Measurements from ENCODE around the gene RRAD.
A peak's percentile ranks its signal among the peaks of the same experiment; 100 is the strongest.
"Not testable (repeated sequence)": the region's sequence is repeated elsewhere in the genome, so short reads cannot be mapped to it uniquely, and the experiment has no call there.

Gene RRAD

GRCh38 chr16:66925322-66925840, at the start of gene RRAD:
RRAD (minus strand) TSS chr16:66925535; CDS start chr16:66925179, 356 bp downstream.
- no peak for DNase-seq (ENCODE audit: low spot score)

- DNase-seq (ENCODE audit: low spot score), result not testable (repeated sequence)
Measured at GRCh38 chr16:66974932-66975246, 49.6 kb upstream of the RRAD start.

GRCh38 chr16:66974156-66974931, 49.0 kb upstream of the RRAD start:
- not testable (repeated sequence) for DNase-seq (ENCODE audit: low spot score)

- no peak for DNase-seq (ENCODE audit: low spot score)
Measured at GRCh38 chr16:66973716-66974115, 48.4 kb upstream of the RRAD start.

GRCh38 chr16:66972983-66973382, 47.6 kb upstream of the RRAD start:
- no peak for DNase-seq (ENCODE audit: low spot score)

DNA sequence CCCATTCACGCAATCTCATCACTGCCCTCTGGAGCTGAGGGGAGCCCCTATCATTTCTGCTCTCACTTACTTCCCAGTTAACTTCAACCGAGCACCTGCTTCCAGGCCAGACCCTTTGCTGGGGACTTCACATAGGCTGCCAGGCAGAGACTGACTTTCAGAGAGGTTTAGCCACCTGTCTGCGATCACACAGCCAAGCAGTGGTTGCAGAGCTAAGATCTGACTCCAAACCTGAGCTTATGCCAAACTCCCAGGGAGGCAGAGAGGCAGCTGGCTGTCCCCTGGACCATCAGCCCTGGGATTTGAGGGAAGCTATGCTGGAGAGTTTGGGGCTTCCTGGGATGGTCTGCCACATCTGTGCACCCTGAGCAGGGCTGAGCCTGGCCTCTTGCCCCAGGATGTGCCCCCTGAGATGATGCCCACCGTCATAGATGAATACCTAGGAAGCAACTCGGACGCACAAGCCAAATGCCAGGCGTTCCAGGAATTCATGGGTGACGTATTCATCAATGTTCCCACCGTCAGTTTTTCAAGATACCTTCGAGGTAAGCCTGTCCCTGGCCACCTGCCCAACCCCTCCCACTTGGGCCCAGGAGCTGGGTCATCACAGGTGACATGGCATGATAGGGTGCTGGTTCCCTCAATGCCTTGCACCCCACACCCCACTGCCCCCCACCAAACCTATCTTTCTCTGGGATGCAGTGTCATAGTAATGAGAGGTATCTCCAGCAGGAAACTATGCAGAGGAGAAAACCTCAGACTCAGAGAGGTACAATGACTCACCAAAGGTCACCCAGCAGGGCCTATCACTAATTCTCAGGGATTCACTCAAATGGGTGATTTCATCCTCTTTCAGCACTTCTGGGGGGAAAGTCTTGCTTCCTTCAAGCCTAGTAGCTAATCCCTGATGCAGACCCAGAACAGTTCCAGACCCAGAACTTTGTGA, 45.7 kb upstream of the RRAD start:
- DNase-seq (ENCODE audit: low spot score), result no peak

GRCh38 chr16:66968847-66969246, 43.5 kb upstream of the RRAD start:
- DNase-seq (ENCODE audit: low spot score), result no peak

DNA sequence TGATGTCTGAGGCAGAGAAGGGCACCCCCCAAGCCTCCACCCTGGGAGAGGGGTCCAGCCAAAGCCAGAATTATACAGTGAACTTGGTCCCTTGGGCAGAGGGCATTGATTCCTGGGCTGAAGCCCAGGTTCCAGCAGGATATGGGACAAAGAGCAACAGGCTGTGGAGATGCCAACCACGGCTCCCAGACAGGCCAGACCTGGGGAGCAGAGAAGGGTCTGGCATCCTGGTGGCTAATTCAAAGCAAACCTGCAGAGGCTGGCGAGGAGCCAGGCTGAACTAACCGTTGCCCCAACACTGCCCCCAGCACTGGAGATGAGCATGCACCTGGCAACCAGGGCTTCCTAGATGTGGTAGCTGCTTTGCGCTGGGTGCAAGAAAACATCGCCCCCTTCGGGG, 38.7 kb upstream of the RRAD start:
- no peak for DNase-seq (ENCODE audit: low spot score)

DNA sequence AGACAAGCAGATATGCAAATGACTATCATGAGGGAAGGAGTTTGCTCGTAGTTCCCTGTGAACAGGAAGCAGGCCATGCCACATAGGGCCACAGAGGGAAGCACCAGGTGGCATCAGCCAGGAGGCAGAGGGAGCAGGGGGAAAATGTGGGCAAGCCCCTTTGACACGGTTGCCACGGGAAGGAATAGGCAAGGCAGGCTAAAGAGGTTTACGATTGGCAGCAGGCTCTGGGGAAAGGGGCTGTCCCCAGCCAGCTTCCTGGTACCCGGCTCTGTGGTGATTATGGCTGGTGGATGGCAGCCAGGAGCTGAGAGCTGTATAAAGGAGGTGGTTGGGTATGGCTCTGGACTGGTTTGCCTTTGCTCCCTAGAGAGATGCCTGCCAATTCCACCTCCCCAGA, 36.6 kb upstream of the RRAD start:
- no peak for DNase-seq (ENCODE audit: low spot score)

- peak; percentile 88 for DNase-seq (ENCODE audit: low spot score)
Measured at GRCh38 chr16:66961065-66961744, 35.9 kb upstream of the RRAD start, which contains the start of gene CES3. CES3 (plus strand) TSS chr16:66961266; CDS start chr16:66961308, 42 bp downstream.

GRCh38 chr16:66960270-66960669, 34.9 kb upstream of the RRAD start:
- DNase-seq (ENCODE audit: low spot score), result no peak

DNA sequence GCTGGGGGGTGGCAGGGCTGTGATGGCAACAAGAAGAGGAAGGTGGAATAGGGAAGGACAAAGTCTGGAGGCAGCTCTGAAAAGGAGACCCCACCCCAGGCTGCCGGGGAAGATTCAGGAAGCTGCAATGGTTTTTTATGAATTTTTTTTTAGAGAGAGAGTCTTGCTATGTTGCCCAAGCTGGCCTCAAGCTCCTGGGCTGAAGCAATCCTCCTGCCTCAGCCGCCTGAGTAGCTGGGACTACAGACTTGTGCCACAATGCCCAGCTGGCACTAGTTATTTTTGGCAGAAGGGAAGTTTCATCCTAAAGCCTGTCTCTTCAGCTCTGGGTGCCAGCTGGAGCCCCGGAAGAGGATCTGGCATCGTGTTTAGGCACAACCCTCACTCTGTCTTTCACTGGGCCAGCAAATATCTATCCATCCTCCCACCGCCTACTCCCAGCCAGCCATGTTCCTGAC, 34.4 kb upstream of the RRAD start:
- DNase-seq (ENCODE audit: low spot score), result no peak

GRCh38 chr16:66958857-66959703, 33.7 kb upstream of the RRAD start:
- DNase-seq (ENCODE audit: low spot score), result no peak

DNA sequence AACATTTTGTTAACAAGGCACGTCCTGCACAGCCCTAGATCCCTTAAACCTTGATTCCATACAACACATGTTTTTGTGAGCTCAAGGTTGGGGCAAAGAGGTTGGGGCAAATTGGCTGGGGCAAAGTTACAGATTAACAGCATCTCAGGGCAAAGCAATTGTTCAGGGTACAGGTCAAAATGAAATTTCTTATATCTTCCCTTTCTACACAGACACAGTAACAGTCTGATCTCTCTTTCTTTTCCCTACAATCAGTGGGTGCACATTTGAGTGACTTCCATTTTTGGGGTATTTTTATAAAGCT, 30.8 kb upstream of the RRAD start:
- DNase-seq (ENCODE audit: low spot score), result not testable (repeated sequence)

- DNase-seq (ENCODE audit: low spot score), result not testable (repeated sequence)
Measured at GRCh38 chr16:66955363-66956153, 30.2 kb upstream of the RRAD start.

DNA sequence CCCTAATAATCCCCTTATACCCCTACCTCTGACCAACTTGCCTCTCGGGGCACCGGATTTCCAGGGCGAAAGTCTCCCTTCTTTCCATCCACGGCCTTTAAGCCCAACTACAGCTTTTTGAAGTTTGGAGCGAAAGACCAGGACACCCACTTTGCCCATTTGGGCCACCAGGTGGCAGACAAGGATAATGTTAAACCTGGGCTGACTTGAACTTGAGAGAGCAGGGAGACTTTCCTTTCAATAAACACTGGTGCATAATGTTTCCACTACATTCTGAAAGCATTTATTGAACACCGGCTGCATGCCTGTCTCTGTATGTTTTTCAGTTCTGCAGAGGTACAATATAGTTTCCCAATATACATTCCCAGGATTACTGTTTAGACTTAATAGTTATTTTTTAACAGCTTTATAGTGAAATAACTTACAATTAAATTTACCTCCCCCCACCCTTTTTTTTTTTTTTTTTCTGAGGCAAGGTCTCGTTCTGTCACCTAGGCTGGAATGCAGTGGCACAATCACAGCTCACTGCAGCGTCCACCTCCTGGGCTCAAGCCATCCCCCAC, 28.8 kb upstream of the RRAD start:
- DNase-seq (ENCODE audit: low spot score), result peak; percentile 84

DNA sequence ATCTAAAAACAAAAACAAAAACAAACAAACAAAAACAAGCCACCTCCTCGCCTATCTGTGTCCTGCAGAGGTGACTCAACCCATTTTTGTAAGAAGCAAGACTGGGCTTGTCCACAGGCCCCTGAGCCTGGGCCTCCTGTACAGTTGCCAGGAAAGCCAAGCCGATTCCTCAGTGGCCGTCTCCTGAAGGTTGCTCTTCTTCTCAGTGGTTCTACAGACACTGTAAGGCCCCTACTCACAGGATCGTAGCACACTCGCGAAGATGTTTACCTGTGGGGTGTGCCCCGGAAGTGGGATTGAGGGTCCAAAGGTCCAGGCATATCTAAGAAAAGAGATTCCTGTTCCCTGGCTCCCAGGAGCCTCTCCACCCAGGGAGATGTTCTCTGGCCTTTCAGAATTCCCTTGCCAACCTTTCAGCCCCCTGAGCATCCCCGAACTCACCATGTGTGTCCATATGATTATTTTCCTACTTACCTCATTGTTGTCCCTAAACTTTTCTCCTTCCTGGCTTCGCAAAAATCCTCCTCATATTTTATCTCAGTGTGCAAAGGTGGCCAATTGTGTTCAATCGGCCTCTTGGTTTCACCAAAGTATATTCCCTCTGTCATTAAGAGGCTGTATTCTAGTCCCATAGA, 28.2 kb upstream of the RRAD start:
- no peak for DNase-seq (ENCODE audit: low spot score)

DNA sequence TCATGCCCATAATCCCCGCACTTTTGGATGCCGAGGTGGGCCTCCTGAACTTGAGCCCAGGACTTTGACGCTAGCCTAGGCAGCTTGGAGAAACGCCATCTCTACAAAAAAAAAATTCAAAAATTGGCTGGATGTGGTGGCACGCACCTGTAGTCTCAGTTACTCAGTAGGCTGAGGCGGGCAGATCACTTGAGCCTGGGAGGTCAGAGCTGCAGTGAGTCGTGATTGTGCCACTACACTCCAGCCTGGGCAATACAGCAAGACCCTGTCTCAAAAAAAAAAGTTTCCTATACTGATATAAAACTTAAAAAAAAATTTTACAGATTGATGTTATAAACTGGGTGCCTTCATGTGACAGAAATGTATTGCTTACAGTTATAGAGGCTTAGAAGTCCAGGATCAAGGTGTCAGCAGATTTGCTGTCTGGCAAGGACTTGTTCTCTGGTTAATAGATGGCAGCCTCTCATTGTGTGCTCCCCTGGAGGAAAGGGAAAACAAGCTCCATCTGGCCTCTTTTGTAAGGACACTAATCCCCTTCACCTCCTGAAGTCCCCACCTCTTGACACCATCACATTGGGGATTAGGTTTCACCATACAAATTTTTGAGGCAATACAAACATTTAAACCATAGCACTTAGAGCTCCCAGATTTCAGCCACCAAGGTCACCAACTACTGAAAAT, 27.2 kb upstream of the RRAD start:
- DNase-seq (ENCODE audit: low spot score), result no peak
